ENCODE results near the gene SIL1.

Gene SIL1

GRCh38 chr5:138903130-138903775 lies 294.9 kb downstream of the SIL1 start:
- no peak for DNase-seq

GRCh38 chr5:138901716-138902115 lies 296.5 kb downstream of the SIL1 start:
- DNase-seq: no peak

DNA sequence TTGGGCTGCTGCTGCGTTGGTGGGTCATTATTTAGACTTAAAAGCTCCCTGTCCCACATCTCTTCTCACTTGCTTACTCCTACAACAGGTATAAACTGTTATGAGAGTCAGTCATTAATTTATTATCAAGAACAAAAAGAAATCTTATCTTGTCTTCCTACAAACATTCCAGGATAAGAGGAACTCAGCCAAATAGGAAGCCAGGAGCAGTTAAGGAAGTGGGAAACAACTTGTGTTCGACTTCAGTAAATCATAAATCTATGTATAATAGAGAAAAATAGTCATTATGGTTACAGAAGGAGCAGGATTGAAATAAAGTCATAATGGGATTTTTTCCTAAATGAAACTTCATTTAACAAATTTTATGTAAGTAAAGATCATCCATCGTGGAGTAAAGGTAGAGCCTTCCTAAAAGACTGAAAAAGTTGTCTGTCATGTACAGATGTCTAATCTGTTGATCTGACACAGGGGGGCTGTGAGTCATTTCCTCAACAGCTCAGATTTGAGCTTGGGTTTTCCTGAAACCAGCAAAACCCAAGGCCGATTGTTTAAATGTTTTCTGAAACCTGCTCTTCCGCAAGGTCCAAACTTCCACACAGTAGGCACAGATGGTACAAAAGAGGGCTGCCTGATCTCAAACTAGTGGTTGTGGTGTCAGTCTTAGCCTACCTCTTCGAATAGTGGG lies 297.7 kb downstream of the SIL1 start:
- DNase-seq: no peak

DNA sequence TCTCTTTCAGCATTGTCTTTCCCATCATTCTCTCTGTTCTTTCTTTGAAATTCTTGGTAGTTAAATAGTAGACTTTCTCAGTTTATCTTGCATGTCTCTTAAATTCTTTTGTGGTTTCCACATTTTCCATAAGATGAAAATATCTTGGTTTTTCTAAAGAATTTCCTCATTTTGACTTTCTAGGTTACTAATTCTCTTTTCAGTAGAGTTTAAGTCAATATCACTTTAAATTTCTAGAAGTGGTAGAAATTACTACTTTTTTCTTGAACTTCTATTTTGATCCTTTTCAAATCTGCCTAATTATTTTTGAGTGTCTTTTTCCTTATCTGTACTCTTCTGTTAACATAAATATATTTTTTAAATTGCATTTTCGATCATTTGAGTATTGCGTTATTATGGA lies 299.4 kb downstream of the SIL1 start:
- no peak for DNase-seq

- DNase-seq: no peak
Measured at GRCh38 chr5:138898299-138898698, 299.9 kb downstream of the SIL1 start.

Data from activated naive CD4-positive, alpha-beta T cell (primary cell).